Measurements from ENCODE around the gene RAC2. TPM values are rescaled to one million over a fixed set of nuclear protein-coding genes. Genes with fewer than 3 reads are reported as not detected.
A peak's percentile ranks its signal among the peaks of the same experiment; 100 is the strongest.

RAC2 gene
- total and polyA plus RNA-seq, 2 of the 8 experiments (the other 6 are each of a cell fraction or from before 2014, with no cell fraction given): 2.3 to 4.3 TPM

DNA sequence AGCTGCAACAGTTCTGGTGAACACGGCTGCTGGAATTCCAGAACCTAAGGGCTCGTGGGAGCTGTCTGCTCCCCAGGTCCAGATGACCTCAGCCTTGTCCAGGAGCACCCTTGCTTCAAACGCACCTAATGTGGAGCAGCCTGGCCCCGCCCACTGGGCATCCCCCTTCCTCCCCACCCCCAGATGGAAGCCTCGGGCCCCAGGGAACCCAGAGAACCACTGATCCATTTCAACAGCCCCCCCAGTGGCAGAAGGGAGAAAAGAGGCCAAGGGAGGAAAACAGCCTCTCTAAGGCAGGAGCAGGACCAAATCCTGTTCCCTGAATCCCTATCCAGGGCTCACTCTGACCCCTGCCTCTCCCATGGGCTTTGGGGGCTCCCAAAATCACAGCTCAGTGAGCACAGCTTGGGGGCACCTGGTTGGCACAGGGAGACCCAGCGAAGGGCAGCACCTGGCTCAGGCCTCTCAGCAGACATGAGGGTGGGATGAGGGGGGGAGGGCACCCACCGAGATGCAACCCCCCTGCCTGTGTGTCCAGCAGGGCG is 39.4 kb upstream of the RAC2 start:
- ChIA-PET CTCF (ENCODE audit: partially characterized antibody) (interaction anchor here (0.7 to 4.7 kb wide), 8 partner anchors 11 to 70 kb away, joined by 3 to 32 read pairs (median 4); no protein-coding TSS in a partner anchor), POLR2A (ENCODE audit: partially characterized antibody) (interaction anchor here (0.5 kb wide), 1 partner anchor 202 kb away, joined by 3 read pairs; no protein-coding TSS in a partner anchor)
- Histone ChIP-seq H2AFZ (ENCODE audit: low read length) (no peak overlapping the region), H3K36me3 (ENCODE audit: control insufficient read depth in 2 of 4, insufficient read depth in 4 of 4, low read length in 3 of 4) (no peaks in the 10 kb centered on the region), H3K18ac (ENCODE audit: extremely low read depth, low read length) (peak overlapping the region; percentile 60), H3K4me2 (ENCODE audit: insufficient read depth in 1 of 2, low read depth in 2 of 2, low read length in 2 of 2) (no peak overlapping the region), H4K20me1 (replicated peaks in 1 of 2; ENCODE audit: control insufficient read depth in 1 of 2, insufficient read depth in 2 of 2, low read length in 2 of 2) (no peaks in the 10 kb centered on the region), H2BK15ac (ENCODE audit: low read length) (0 out of 2 replicates have a peak overlapping the region, but pooled peaks have one; percentile 53), H3K9ac (replicated peaks in 1 of 4; ENCODE audit: extremely low read depth in 1 of 4, low read depth in 3 of 4, low read length in 3 of 4) (no peak overlapping the region), H3K23me2 (ENCODE audit: low read depth, low read length) (no peaks in the 10 kb centered on the region), H3K79me2 (ENCODE audit: control insufficient read depth in 1 of 2, insufficient read depth in 2 of 2, low read length in 2 of 2) (no peaks in the 10 kb centered on the region), H4K5ac (ENCODE audit: insufficient read length, low read depth, low read length) (no peak overlapping the region), H2BK5ac (ENCODE audit: low read depth, low read length) (no peak overlapping the region), H3K4ac (replicated peaks; ENCODE audit: insufficient read length, low read depth, low read length) (no peak overlapping the region), H2BK120ac (replicated peaks; ENCODE audit: low read depth, low read length) (no peak overlapping the region), H2BK12ac (ENCODE audit: low read depth, low read length) (peak overlapping the region; percentile 63; the same call in 1 of the 2 replicates), H3K79me1 (ENCODE audit: low read depth, low read length) (no peaks in the 10 kb centered on the region), H3K4me3 (ENCODE audit: extremely low read depth in 1 of 4, insufficient read depth in 2 of 4, low read depth in 3 of 4, low read length in 4 of 4) (no peak overlapping the region), H3K4me1 (replicated peaks in 1 of 4; ENCODE audit: control insufficient read depth in 3 of 4, insufficient read depth in 4 of 4, low read length in 3 of 4) (peaks cover 0 to 15% (median 4%) of the 10 kb centered on the region in 4 experiments; a peak in 4 of 7 replicates), H4K91ac (replicated peaks; ENCODE audit: insufficient read length, low read length) (no peak overlapping the region), H3K9me3 (ENCODE audit: insufficient read depth in 2 of 2, low read depth in 1 of 2, low read length in 1 of 2) (no peaks in the 10 kb centered on the region), H3K14ac (ENCODE audit: insufficient read length) (no peak overlapping the region), H3K27me3 (replicated peaks in 1 of 4; ENCODE audit: control insufficient read depth in 3 of 4, extremely low read depth in 1 of 4, insufficient read depth in 3 of 4, low read length in 3 of 4) (no peaks in the 10 kb centered on the region; a peak in 2 of 7 replicates), H2AK5ac (ENCODE audit: low read depth, low read length) (no peak overlapping the region), H3K56ac (replicated peaks; ENCODE audit: insufficient read length, low read depth, low read length) (no peak overlapping the region), H4K8ac (ENCODE audit: extremely low read depth, insufficient read depth, low read length) (peak overlapping the region; percentile 81; the same call in 1 of the 2 replicates), H3K23ac (ENCODE audit: insufficient read length) (no peak overlapping the region), H3K27ac (ENCODE audit: low read depth, low read length) (no peak overlapping the region), H2BK20ac (ENCODE audit: low read length) (no peak overlapping the region)
- 75% methylated on average over 6 of the region's 8 CpGs; no CpG with 5 or more reads in 1 of the 2 experiments for WGBS, 2 experiments (ENCODE audit: extremely low coverage in 1 of 2, insufficient coverage in 1 of 2, insufficient read length in 1 of 2, insufficient replicate concordance in 2 of 2, low coverage in 1 of 2, low lambda C conversion rate in 2 of 2, missing lambda C conversion rate in 1 of 2)
- FAIRE-seq (no peak), DNase-seq (ENCODE audit: low read depth in 1 of 2, low spot score in 2 of 2) (peak in 1 of 2 experiments; percentile 66)
- TF ChIP-seq PHF8 (conservative IDR thresholded peaks at IDR 0.05; ENCODE audit: low read depth, low read length): no peak
- TF ChIP-seq HDAC6 (IDR thresholded peaks at IDR 0.05; ENCODE audit: low read depth, low read length): no peak
- no peak for TF ChIP-seq SUZ12 (IDR thresholded peaks at IDR 0.05; ENCODE audit: low read length)
- TF ChIP-seq, protein P1, sequence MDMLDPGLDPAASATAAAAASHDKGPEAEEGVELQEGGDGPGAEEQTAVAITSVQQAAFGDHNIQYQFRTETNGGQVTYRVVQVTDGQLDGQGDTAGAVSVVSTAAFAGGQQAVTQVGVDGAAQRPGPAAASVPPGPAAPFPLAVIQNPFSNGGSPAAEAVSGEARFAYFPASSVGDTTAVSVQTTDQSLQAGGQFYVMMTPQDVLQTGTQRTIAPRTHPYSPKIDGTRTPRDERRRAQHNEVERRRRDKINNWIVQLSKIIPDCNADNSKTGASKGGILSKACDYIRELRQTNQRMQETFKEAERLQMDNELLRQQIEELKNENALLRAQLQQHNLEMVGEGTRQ (IDR thresholded peaks at IDR 0.05; ENCODE audit: low read length): no peak
- TF ChIP-seq EGR1 (IDR thresholded peaks at IDR 0.05; ENCODE audit: borderline replicate concordance, low read depth, low read length): no peak
- TF ChIP-seq SP1 (IDR thresholded peaks at IDR 0.05; ENCODE audit: low read depth, low read length): no peak
- TF ChIP-seq, protein P2, sequence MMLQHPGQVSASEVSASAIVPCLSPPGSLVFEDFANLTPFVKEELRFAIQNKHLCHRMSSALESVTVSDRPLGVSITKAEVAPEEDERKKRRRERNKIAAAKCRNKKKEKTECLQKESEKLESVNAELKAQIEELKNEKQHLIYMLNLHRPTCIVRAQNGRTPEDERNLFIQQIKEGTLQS (IDR thresholded peaks at IDR 0.05; ENCODE audit: insufficient read depth, low read depth, low read length): no peak
- TF ChIP-seq NANOG (IDR thresholded peaks at IDR 0.05; ENCODE audit: insufficient read depth, low read depth, low read length, poor library complexity, severe bottlenecking): no peak
- TF ChIP-seq ZNF274 (IDR thresholded peaks at IDR 0.05; ENCODE audit: borderline replicate concordance, extremely low read depth, low read length): no peak
- no peak for TF ChIP-seq CBX8 (IDR thresholded peaks at IDR 0.05; ENCODE audit: borderline replicate concordance, low read depth, low read length)
